GM12878 (cell line): ENCODE data around the gene SHC1. TPM values are rescaled to one million over a fixed set of nuclear protein-coding genes. Genes with fewer than 3 reads are reported as not detected.

ENCODE experiments used
- ATAC-seq: fragments of 200-7000 bp; cut with Tn5 transposase; 3 replicates; pipeline ENCODE4 v1.9.1; 2020; ENCODE audit warnings: mild to moderate bottlenecking, moderate library complexity
- BruUV-seq: library from RNA; stranded (reverse); fragments of 400-500 nt; replicated peaks from 2 replicates; lab custom pipeline; 2021; lab: Mats Ljungman, UMichigan
- CTCF ChIA-PET: fragments of 300-600 bp; sonication (Branson Sonifier 250); formaldehyde crosslinking; extraction: SDS; loops from one replicate; lab custom pipeline; 2021; ENCODE audit warnings: inconsistent platforms; lab: Yijun Ruan, JAX
- POLR2A ChIA-PET: fragments of 350-600 bp; formaldehyde crosslinking; extraction: SDS; loops from one replicate; lab custom pipeline; 2021; ENCODE audit warnings: inconsistent platforms; lab: Charles Lee
- RAD21 ChIA-PET: fragments of 300-600 bp; sonication (Branson Sonifier 250); formaldehyde crosslinking; loops from one replicate; lab custom pipeline; 2023; ENCODE audit warnings: antibody characterized with exemption; ENCODE audit not compliant: unreplicated experiment; lab: Charles Lee
- SMC1A ChIA-PET: fragments of 300-600 bp; sonication (Branson Sonifier 250); formaldehyde crosslinking; loops from one replicate; lab custom pipeline; 2023; ENCODE audit not compliant: unreplicated experiment, uncharacterized antibody; lab: Charles Lee
- DNase-seq: peaks from one replicate; pipeline ENCODE4 v3.0.0-alpha.2; 2011; ENCODE audit warnings: low read depth, low spot score
- FAIRE-seq: peaks from 3 replicates; lab custom pipeline; 2011; peaks lifted over from hg19 to GRCh38; lab: Jason Lieb, UNC
- H2AFZ ChIP-seq: 2 replicates; pipeline ENCODE4 v1.6.0; 2011; ENCODE audit warnings: low read depth, low read length, control low read depth; ENCODE audit not compliant: control insufficient read depth
- H3K27ac ChIP-seq: 2 replicates; pipeline ENCODE4 v1.5.1; 2011; ENCODE audit warnings: control low read depth; ENCODE audit not compliant: control insufficient read depth, insufficient read depth
- H3K27me3 ChIP-seq, 2 experiments: replicated peaks in 1 of 2; 2 replicates each; pipeline versions ENCODE4 v1.6.0 to v1.6.1; 2011; ENCODE audit warnings: low read length in 1 of 2; ENCODE audit not compliant: control insufficient read depth in 2 of 2, insufficient read depth in 2 of 2
- H3K36me3 ChIP-seq, 2 experiments: 2 replicates each; pipeline ENCODE4 v1.5.1; 2011; ENCODE audit warnings: low read length in 1 of 2; ENCODE audit not compliant: control insufficient read depth in 2 of 2, insufficient read depth in 2 of 2
- H3K4me1 ChIP-seq: 2 replicates; pipeline ENCODE4 v1.6.1; 2011; ENCODE audit warnings: mild to moderate bottlenecking, low read length, moderate library complexity, mixed read lengths; ENCODE audit not compliant: control insufficient read depth, insufficient read depth
- H3K4me2 ChIP-seq: 2 replicates; pipeline ENCODE4 v1.6.0; 2011; ENCODE audit warnings: control low read depth; ENCODE audit not compliant: control insufficient read depth, insufficient read depth
- H3K4me3 ChIP-seq: fragments of 200-600 bp; sonication (generic); 2 replicates; pipeline ENCODE4 v1.5.1; 2016
- H3K79me2 ChIP-seq: 2 replicates; pipeline ENCODE4 v1.6.0; 2011; ENCODE audit warnings: low read length; ENCODE audit not compliant: control insufficient read depth, insufficient read depth
- H3K9ac ChIP-seq: 2 replicates; pipeline ENCODE4 v1.8.0; 2011; ENCODE audit warnings: low read length, control low read depth, mixed read lengths; ENCODE audit not compliant: control insufficient read depth, insufficient read depth
- H3K9me3 ChIP-seq: replicated peaks from 3 replicates; pipeline ENCODE4 v1.5.1; 2011; ENCODE audit warnings: mild to moderate bottlenecking, low read length; ENCODE audit not compliant: control insufficient read depth, insufficient read depth
- H4K20me1 ChIP-seq: 2 replicates; pipeline ENCODE4 v1.6.0; 2011; ENCODE audit not compliant: control insufficient read depth, insufficient read depth
- BRCA1 ChIP-seq: IDR thresholded peaks from 2 replicates; pipeline ENCODE4 v1.6.1; 2011; ENCODE audit warnings: low read depth, low read length, improper control_type of control experiment
- CHD4 ChIP-seq: fragments of 200-600 bp; sonication (generic); IDR thresholded peaks from 2 replicates; pipeline ENCODE4 v1.6.1; 2016; ENCODE audit warnings: mild to moderate bottlenecking
- CUX1 ChIP-seq: IDR thresholded peaks from 2 replicates; pipeline ENCODE4 v1.6.1; 2012; ENCODE audit warnings: improper control_type of control experiment, low read depth, low read length; ENCODE audit not compliant: insufficient replicate concordance
- EP300 ChIP-seq, 2 experiments: fragments of 150-350 bp in 1 of 2; IDR thresholded peaks; 2 replicates each; pipeline ENCODE4 v1.6.1; 2011 to 2012; ENCODE audit warnings: low read depth in 2 of 2, low read length in 2 of 2, borderline replicate concordance in 1 of 2, improper control_type of control experiment in 1 of 2, inconsistent platforms in 1 of 2; ENCODE audit not compliant: control insufficient read depth in 1 of 2
- HDAC6 ChIP-seq: fragments of 200-600 bp; sonication (generic); IDR thresholded peaks from one replicate; pipeline ENCODE4 v1.8.0; 2017; ENCODE audit warnings: antibody characterized with exemption; ENCODE audit not compliant: unreplicated experiment
- POLR2AphosphoS2 ChIP-seq: IDR thresholded peaks from 2 replicates; pipeline ENCODE4 v1.6.1; 2011; ENCODE audit warnings: low read depth, mild to moderate bottlenecking, low read length, improper control_type of control experiment, moderate library complexity
- ZNF207 ChIP-seq: fragments of 450-650 bp; IDR thresholded peaks from 2 replicates; pipeline ENCODE4 v1.6.1; 2014; ENCODE audit warnings: antibody characterized with exemption, mild to moderate bottlenecking, borderline replicate concordance
- WGBS: methylation state at CpG from one replicate; pipeline ENCODE4 v1.1.6; 2016; ENCODE audit warnings: low lambda C conversion rate; ENCODE audit not compliant: insufficient replicate concordance, insufficient coverage; ENCODE audit errors: missing lambda C conversion rate; 5-methylcytosine and 5-hydroxymethylcytosine counted together
- in situ Hi-C: fragments of 300-500 bp; cut with MboI; formaldehyde crosslinking; loops from 9 replicates; pipeline ENCODE4 v1.14.3; 2018; ENCODE audit warnings: mixed read lengths
- intact Hi-C: fragments of 100-400 bp; cut with micrococcal nuclease; formaldehyde crosslinking; loops from one replicate; pipeline ENCODE4 v1.14.2; 2022; ENCODE audit not compliant: unreplicated experiment
- polyA plus RNA-seq, 11 experiments: library from polyadenylated mRNA; depleted of rRNA in 4 of 11; unstranded in 6 of 11; stranded (reverse) in 5 of 11; fragments of >200 nt; fragmentation: Nextera tagmentation in 4 of 11; fragmentation: Illumina TruSeq in 1 of 11; extraction: Ambion mirVana in 4 of 11; extraction: Trizol in 1 of 11; gene quantifications; 1 replicate in 1 of 11; 2 replicates in 10 of 11; pipeline versions ENCODE4 v1.2.1 to v1.2.3, GENCODE V29; 2011 to 2016; ENCODE audit warnings: inconsistent platforms in 2 of 11, missing spikeins in 2 of 11, low read depth in 1 of 11
- total RNA-seq, 4 experiments: library from RNA; depleted of rRNA in 3 of 4; stranded (reverse); fragments of >200 nt in 3 of 4; fragmentation: Illumina TruSeq in 1 of 4; extraction: Trizol in 1 of 4; gene quantifications; 2 replicates each; pipeline versions ENCODE4 v1.2.1 to v1.2.3, GENCODE V29; 2013 to 2021

The SHC1 gene
- total and polyA plus RNA-seq, 10 of the 15 experiments (the other 5 are each of a cell fraction or from before 2014, with no cell fraction given) = 2.6 to 49.3 (median 25.2) TPM

GRCh38 chr1:155010211-155010918, 39.8 kb upstream of the SHC1 start (continued):
- TF ChIP-seq CUX1 (no peak), POLR2AphosphoS2 (no peak), ZNF207 (no peak), EP300 (IDR thresholded peaks at IDR 0.05; ENCODE audit: borderline replicate concordance in 1 of 2, control insufficient read depth in 1 of 2, low read depth in 2 of 2, low read length in 2 of 2) (no peak)
- TF ChIP-seq, all 136 proteins: peak for 4

GRCh38 chr1:155009742-155010141, 39.2 kb upstream of the SHC1 start:
- CTCF ChIA-PET = interaction anchor here (2.1 kb wide), 1 partner anchor 10 kb away, joined by 9 read pairs; no protein-coding TSS in a partner anchor
- no TSS peak for BruUV-seq
- Histone ChIP-seq H3K9me3 (no peaks in the 10 kb centered on the region), H3K36me3 (peaks cover 0 to 9% of the 10 kb centered on the region in 2 experiments; a peak in 3 of 4 replicates), H3K4me2 (peak overlapping the region; percentile 69), H3K79me2 (peaks cover 38% of the 10 kb centered on the region), H4K20me1 (0 out of 2 replicates have a peak, but pooled peaks cover 3% of the 10 kb centered on the region), H3K4me3 (no peak overlapping the region), H3K9ac (no peak overlapping the region; the same call in 1 of the 2 replicates), H3K4me1 (peaks cover 54% of the 10 kb centered on the region), H3K27ac (no peak overlapping the region; the same call in 1 of the 2 replicates), H3K27me3 (no peaks in the 10 kb centered on the region), H2AFZ (no peak overlapping the region)
- no peak for FAIRE-seq
- intact Hi-C loops = no loop called here
- DNase-seq = no peak
- ATAC-seq = no peak
- POLR2A ChIA-PET = no interaction called here
- SMC1A ChIA-PET = no interaction called here
- RAD21 ChIA-PET = no interaction called here
- 97% methylated on average over 5 of the region's 5 CpGs for WGBS
- in situ Hi-C loops = no loop called here
- TF ChIP-seq CHD4 (no peak), BRCA1 (no peak), HDAC6 (no peak)
